Panc1 (cell line): Measurements from ENCODE around the gene TIMM50. TPM values are rescaled to one million over a fixed set of nuclear protein-coding genes. Genes with fewer than 3 reads are reported as not detected.

Source experiments
- ATAC-seq: fragments of 200-7000 bp; cut with Tn5 transposase; 2 replicates; pipeline ENCODE4 v1.9.1; 2020; ENCODE audit warnings: mild to moderate bottlenecking, moderate library complexity
- BruUV-seq: library from RNA; stranded (reverse); fragments of 400-500 nt; replicated peaks from 2 replicates; lab custom pipeline; 2021; lab: Mats Ljungman, UMichigan
- CTCF ChIA-PET: fragments of 300-600 bp; sonication (Branson Sonifier 250); formaldehyde crosslinking; loops from one replicate; lab custom pipeline; 2022; ENCODE audit warnings: antibody characterized with exemption; lab: Charles Lee
- POLR2A ChIA-PET: fragments of 300-600 bp; sonication (Branson Sonifier 250); formaldehyde crosslinking; loops from one replicate; lab custom pipeline; 2022; ENCODE audit warnings: antibody characterized with exemption; lab: Charles Lee
- DNase-seq: peaks from one replicate; pipeline ENCODE4 v3.0.0-alpha.2; 2010; ENCODE audit warnings: low read depth, low spot score
- H3K27ac ChIP-seq: 2 replicates; pipeline ENCODE4 v1.5.1; 2011; ENCODE audit warnings: mild to moderate bottlenecking, low read length, inconsistent platforms
- H3K27me3 ChIP-seq: fragments of 200-500 bp; sonication (Bioruptor generic); 2 replicates; pipeline ENCODE4 v1.6.0; 2014; ENCODE audit warnings: low read length, inconsistent platforms; ENCODE audit not compliant: control insufficient read depth, insufficient read depth
- H3K36me3 ChIP-seq: fragments of 200-500 bp; sonication (Bioruptor generic); 2 replicates; pipeline ENCODE4 v1.5.1; 2014; ENCODE audit warnings: inconsistent platforms, mild to moderate bottlenecking, low read length, moderate library complexity; ENCODE audit not compliant: control insufficient read depth, insufficient read depth
- H3K4me1 ChIP-seq: 2 replicates; pipeline ENCODE4 v1.5.1; 2011; ENCODE audit warnings: inconsistent platforms, mild to moderate bottlenecking, low read length, moderate library complexity; ENCODE audit not compliant: control insufficient read depth, insufficient read depth
- H3K4me3 ChIP-seq, 2 experiments: 2 replicates each; pipeline ENCODE4 v1.5.1; 2011 to 2012; ENCODE audit warnings: low read depth in 2 of 2, low read length in 2 of 2, mild to moderate bottlenecking in 2 of 2, inconsistent platforms in 1 of 2, moderate library complexity in 1 of 2
- H3K9me3 ChIP-seq: fragments of 200-500 bp; sonication (Bioruptor generic); 2 replicates; pipeline ENCODE4 v1.5.1; 2014; ENCODE audit warnings: low read depth, mild to moderate bottlenecking, inconsistent platforms, low read length, moderate library complexity; ENCODE audit not compliant: control insufficient read depth, insufficient read depth
- POLR2AphosphoS5 ChIP-seq: IDR thresholded peaks from 2 replicates; pipeline ENCODE4 v1.6.1; 2012; ENCODE audit warnings: mild to moderate bottlenecking, low read depth, low read length, moderate library complexity
- SIN3A ChIP-seq: IDR thresholded peaks from 2 replicates; pipeline ENCODE4 v1.6.1; 2012; ENCODE audit warnings: low read depth, mild to moderate bottlenecking, low read length, moderate library complexity, borderline replicate concordance; ENCODE audit not compliant: insufficient read depth
- TCF7L2 ChIP-seq: IDR thresholded peaks from 2 replicates; pipeline ENCODE4 v1.6.1; 2011; ENCODE audit warnings: mild to moderate bottlenecking, low read depth, low read length, inconsistent platforms
- in situ Hi-C: cut with HindIII; loops from 2 replicates; pipeline ENCODE4 v1.10.0; 2016; ENCODE audit warnings: low sequenced_read_pairs, low pct_unique_long_range_greater_than_20kb
- intact Hi-C: fragments of 100-400 bp; cut with micrococcal nuclease; formaldehyde crosslinking; loops from one replicate; pipeline ENCODE4 v1.10.0; 2022; ENCODE audit not compliant: unreplicated experiment
- total RNA-seq: library from RNA; stranded (reverse); gene quantifications from one replicate; pipeline ENCODE4 v1.2.1, GENCODE V29; 2021; ENCODE audit not compliant: unreplicated experiment
- TF ChIP-seq, protein P1 (sequence below), 2 experiments: IDR thresholded peaks; 2 replicates each; pipeline ENCODE4 v1.6.1; 2011 to 2012; ENCODE audit warnings: low read depth in 2 of 2, control low read depth in 1 of 2, low read length in 1 of 2, mild to moderate bottlenecking in 1 of 2, moderate library complexity in 1 of 2; ENCODE audit not compliant: insufficient read depth in 1 of 2
- TF ChIP-seq, protein P2 (sequence below): fragments of 450-650 bp; IDR thresholded peaks from 2 replicates; pipeline ENCODE4 v1.5.1; 2017; ENCODE audit warnings: mild to moderate bottlenecking

Gene TIMM50
- total RNA-seq, 1 experiment from 2014 or later, result 1,837 TPM

DNA sequence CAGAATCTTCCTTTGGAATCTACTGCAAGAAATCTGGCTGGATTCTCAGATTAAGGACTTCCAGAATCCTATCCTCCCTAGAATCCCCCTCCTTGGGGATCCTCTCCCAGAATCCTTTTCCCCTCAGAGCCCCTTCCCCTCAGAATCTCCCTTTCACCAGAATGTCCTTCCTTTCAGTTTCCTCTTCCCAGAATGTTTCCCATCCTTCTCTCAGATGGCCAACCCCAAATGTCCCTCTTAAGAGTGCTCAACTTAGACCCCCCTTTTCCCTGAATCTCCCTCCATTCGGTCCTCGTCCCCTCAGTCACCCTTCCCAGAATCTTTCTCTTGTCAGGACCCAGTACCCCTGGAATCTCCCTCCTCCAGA lies 44.3 kb upstream of the TIMM50 start:
- peak overlapping the region; percentile 29 to 58 for H3K4me3 ChIP-seq
- H3K9me3 ChIP-seq, result no peaks in the 10 kb centered on the region
- no peak; the same call in 1 of the 2 replicates for ATAC-seq
- peaks cover 27% of the 10 kb centered on the region for H3K36me3 ChIP-seq
- no peak for DNase-seq
- intact Hi-C loops (no loop called here), in situ Hi-C loops (no loop called here)
- ChIA-PET POLR2A (interaction anchor here (0.6 to 5.9 kb wide), 115 partner anchors 10 to 1377 kb away, joined by 3 to 524 read pairs (median 5); partner anchors contain the start of genes DLL3, DYRK1B, EID2 and EID2B), CTCF (interaction anchor here (0.5 to 1.8 kb wide), 38 partner anchors 9 to 534 kb away, joined by 3 to 34 read pairs (median 6); partner anchors contain the start of genes DLL3, EID2, EID2B and FBL)
- peaks cover 71% of the 10 kb centered on the region for H3K4me1 ChIP-seq
- BruUV-seq, result TSS peak; percentile 100
- H3K27me3 ChIP-seq, result no peaks in the 10 kb centered on the region
- H3K27ac ChIP-seq, result peak overlapping the region; percentile 84
- TF ChIP-seq, protein P1, sequence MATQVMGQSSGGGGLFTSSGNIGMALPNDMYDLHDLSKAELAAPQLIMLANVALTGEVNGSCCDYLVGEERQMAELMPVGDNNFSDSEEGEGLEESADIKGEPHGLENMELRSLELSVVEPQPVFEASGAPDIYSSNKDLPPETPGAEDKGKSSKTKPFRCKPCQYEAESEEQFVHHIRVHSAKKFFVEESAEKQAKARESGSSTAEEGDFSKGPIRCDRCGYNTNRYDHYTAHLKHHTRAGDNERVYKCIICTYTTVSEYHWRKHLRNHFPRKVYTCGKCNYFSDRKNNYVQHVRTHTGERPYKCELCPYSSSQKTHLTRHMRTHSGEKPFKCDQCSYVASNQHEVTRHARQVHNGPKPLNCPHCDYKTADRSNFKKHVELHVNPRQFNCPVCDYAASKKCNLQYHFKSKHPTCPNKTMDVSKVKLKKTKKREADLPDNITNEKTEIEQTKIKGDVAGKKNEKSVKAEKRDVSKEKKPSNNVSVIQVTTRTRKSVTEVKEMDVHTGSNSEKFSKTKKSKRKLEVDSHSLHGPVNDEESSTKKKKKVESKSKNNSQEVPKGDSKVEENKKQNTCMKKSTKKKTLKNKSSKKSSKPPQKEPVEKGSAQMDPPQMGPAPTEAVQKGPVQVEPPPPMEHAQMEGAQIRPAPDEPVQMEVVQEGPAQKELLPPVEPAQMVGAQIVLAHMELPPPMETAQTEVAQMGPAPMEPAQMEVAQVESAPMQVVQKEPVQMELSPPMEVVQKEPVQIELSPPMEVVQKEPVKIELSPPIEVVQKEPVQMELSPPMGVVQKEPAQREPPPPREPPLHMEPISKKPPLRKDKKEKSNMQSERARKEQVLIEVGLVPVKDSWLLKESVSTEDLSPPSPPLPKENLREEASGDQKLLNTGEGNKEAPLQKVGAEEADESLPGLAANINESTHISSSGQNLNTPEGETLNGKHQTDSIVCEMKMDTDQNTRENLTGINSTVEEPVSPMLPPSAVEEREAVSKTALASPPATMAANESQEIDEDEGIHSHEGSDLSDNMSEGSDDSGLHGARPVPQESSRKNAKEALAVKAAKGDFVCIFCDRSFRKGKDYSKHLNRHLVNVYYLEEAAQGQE (IDR thresholded peaks at IDR 0.05; ENCODE audit: insufficient read depth in 1 of 2, low read depth in 2 of 2, low read length in 1 of 2), result no peak
- no peak for TF ChIP-seq TCF7L2
- TF ChIP-seq, protein P2, sequence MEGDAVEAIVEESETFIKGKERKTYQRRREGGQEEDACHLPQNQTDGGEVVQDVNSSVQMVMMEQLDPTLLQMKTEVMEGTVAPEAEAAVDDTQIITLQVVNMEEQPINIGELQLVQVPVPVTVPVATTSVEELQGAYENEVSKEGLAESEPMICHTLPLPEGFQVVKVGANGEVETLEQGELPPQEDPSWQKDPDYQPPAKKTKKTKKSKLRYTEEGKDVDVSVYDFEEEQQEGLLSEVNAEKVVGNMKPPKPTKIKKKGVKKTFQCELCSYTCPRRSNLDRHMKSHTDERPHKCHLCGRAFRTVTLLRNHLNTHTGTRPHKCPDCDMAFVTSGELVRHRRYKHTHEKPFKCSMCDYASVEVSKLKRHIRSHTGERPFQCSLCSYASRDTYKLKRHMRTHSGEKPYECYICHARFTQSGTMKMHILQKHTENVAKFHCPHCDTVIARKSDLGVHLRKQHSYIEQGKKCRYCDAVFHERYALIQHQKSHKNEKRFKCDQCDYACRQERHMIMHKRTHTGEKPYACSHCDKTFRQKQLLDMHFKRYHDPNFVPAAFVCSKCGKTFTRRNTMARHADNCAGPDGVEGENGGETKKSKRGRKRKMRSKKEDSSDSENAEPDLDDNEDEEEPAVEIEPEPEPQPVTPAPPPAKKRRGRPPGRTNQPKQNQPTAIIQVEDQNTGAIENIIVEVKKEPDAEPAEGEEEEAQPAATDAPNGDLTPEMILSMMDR, result no peak
- no peak for TF ChIP-seq SIN3A
- TF ChIP-seq POLR2AphosphoS5, result no peak

DNA sequence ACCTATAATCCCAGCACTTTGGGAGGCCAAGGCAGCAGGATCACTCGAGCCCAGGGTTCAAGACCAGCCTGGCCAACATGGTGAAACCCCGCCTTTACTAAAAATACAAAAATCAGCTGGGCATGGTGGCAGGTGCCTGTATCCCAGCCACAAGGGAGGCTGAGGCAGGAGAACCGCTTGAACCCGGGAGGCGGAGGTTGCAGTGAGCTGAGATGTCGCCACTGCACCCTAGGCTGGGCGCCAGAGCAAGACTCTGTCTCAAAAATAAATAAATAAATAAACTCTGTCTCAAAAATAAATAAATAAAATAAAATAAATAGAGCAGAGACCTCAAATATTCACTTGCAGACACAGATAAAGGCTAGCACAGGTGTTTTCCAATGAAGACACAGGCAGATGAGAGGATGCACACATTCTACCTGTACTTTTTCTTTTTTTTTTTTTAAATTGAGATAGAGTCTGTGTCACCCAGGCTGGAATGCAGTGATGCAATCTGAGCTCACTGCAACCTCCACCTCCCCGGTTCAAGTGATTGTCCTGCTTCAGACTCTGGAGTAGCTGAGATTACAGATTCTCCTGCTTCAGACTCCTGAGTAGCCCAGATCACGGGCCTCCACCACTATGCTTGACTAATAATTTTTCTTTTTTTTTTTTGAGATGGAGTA lies 42.2 kb upstream of the TIMM50 start:
- POLR2A ChIA-PET, result interaction anchor here (0.6 to 2.4 kb wide), 22 partner anchors 10 to 558 kb away, joined by 3 to 9 read pairs (median 4); partner anchors contain the start of genes EID2B and SAMD4B
- BruUV-seq, result no TSS peak
- intact Hi-C loops, result no loop called here
- CTCF ChIA-PET, result interaction anchor here (0.6 to 4.7 kb wide), 28 partner anchors 10 to 866 kb away, joined by 3 to 118 read pairs (median 5); partner anchors contain the start of genes DLL3, EID2, EID2B and PLEKHG2
- Histone ChIP-seq H3K27me3 (no peaks in the 10 kb centered on the region), H3K36me3 (peaks cover 15% of the 10 kb centered on the region), H3K4me1 (peaks cover 50% of the 10 kb centered on the region), H3K4me3 (no peak overlapping the region), H3K27ac (peak overlapping the region; percentile 15; the same call in 1 of the 2 replicates), H3K9me3 (no peaks in the 10 kb centered on the region)
- TF ChIP-seq, protein P2, result no peak
- TF ChIP-seq POLR2AphosphoS5 (no peak), TCF7L2 (no peak), SIN3A (no peak)
- TF ChIP-seq, protein P1 (IDR thresholded peaks at IDR 0.05; ENCODE audit: insufficient read depth in 1 of 2, low read depth in 2 of 2, low read length in 1 of 2), result no peak
- in situ Hi-C loops, result no loop called here
- DNase-seq (peak; percentile 99), ATAC-seq (no peak)
